Measurements from ENCODE around the gene PELI2.

The PELI2 gene

DNA sequence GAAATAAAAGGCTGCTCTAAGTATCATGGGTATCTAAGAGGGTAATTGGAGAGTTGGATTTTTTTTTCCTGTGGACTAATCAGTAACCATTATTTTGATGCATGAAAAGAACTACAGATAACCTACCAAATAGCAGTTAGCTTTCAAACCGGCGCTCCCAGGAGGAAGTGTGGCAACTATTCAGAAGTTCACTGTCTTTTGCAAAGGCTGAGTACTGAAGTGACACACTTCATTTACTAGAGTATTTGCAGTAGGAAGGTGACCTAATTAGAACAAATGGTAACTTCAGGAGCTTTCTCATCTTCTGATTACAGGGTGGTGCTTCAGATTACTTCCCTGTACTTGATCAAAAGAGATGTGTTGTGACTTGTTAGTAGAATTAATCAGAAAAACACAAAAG lies 87.7 kb downstream of the PELI2 start:
- H3K4me1 Mint-ChIP-seq, result peaks cover 19% of the 10 kb centered on the region
- TF ChIP-seq, protein P1, sequence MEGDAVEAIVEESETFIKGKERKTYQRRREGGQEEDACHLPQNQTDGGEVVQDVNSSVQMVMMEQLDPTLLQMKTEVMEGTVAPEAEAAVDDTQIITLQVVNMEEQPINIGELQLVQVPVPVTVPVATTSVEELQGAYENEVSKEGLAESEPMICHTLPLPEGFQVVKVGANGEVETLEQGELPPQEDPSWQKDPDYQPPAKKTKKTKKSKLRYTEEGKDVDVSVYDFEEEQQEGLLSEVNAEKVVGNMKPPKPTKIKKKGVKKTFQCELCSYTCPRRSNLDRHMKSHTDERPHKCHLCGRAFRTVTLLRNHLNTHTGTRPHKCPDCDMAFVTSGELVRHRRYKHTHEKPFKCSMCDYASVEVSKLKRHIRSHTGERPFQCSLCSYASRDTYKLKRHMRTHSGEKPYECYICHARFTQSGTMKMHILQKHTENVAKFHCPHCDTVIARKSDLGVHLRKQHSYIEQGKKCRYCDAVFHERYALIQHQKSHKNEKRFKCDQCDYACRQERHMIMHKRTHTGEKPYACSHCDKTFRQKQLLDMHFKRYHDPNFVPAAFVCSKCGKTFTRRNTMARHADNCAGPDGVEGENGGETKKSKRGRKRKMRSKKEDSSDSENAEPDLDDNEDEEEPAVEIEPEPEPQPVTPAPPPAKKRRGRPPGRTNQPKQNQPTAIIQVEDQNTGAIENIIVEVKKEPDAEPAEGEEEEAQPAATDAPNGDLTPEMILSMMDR (IDR thresholded peaks at IDR 0.05), result no peak
- no peaks in the 10 kb centered on the region for H3K9me3 Mint-ChIP-seq
- H3K4me3 Mint-ChIP-seq, result no peak overlapping the region
- H3K27ac Mint-ChIP-seq, result no peak overlapping the region
- no peaks in the 10 kb centered on the region for H3K36me3 Mint-ChIP-seq (ENCODE audit: low read depth)
- H3K27me3 Mint-ChIP-seq (ENCODE audit: low read depth, poor library complexity), result no peaks in the 10 kb centered on the region
- no peak for DNase-seq

DNA sequence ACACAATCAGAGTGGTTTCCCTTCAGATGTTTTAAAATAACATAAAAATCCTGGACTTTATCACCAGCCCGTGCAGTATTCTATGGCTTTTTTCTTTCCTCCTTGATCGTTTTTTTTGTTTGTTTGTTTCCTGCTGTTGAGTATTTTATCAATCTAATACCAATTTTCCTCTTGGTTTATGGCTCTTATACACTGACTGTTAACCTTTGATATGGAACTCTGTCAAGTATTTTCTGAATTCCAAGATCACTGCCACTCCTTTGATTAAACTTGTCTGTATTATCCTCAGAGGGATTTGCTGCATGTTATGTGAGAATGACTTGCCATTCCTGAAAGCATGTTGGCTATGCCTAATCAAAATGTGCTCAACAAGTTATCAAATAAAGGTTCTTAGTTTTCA lies 88.4 kb downstream of the PELI2 start:
- Mint-ChIP-seq H3K9me3 (no peaks in the 10 kb centered on the region), H3K27me3 (ENCODE audit: low read depth, poor library complexity) (no peaks in the 10 kb centered on the region), H3K27ac (no peak overlapping the region), H3K4me3 (no peak overlapping the region), H3K4me1 (peaks cover 26% of the 10 kb centered on the region), H3K36me3 (ENCODE audit: low read depth) (no peaks in the 10 kb centered on the region)
- DNase-seq, result no peak
- TF ChIP-seq, protein P1 (IDR thresholded peaks at IDR 0.05), result no peak

DNA sequence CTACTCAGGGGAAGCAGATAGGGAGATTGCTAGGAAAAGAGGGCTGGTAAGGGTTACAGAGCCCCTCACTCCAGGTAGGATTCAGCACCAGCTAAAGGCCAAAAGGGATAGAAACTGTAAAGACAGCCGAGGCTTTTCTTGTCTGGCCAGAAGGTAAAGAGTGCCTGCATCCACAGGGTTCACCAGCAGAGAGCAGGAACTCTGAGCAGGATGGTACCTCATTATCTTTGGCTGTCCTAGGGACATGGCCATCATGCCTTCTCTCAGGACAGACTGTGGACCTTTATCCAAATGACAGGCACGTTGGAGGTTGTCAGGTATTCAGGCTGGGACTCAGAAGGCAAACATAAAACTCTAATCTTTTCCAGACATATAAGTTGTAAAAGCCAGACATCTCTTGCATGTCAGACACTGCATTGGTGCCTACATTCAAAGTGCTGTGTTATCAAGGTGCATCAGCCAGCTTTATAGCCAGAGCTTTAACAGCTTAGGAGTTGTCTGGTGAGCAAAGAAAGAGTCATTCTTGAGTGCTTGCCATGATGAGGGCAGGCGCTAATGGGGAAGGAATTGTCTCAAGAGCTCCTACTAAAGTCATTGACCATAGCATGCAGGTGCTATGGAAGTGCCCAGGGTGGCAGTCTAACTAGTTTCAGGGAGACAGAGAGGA lies 89.5 kb downstream of the PELI2 start:
- no peaks in the 10 kb centered on the region for H3K9me3 Mint-ChIP-seq
- no peaks in the 10 kb centered on the region for H3K27me3 Mint-ChIP-seq (ENCODE audit: low read depth, poor library complexity)
- DNase-seq, result no peak
- H3K4me1 Mint-ChIP-seq, result peaks cover 37% of the 10 kb centered on the region
- TF ChIP-seq, protein P1 (IDR thresholded peaks at IDR 0.05), result no peak
- no peak overlapping the region for H3K4me3 Mint-ChIP-seq
- H3K36me3 Mint-ChIP-seq (ENCODE audit: low read depth), result no peaks in the 10 kb centered on the region
- H3K27ac Mint-ChIP-seq, result no peak overlapping the region

DNA sequence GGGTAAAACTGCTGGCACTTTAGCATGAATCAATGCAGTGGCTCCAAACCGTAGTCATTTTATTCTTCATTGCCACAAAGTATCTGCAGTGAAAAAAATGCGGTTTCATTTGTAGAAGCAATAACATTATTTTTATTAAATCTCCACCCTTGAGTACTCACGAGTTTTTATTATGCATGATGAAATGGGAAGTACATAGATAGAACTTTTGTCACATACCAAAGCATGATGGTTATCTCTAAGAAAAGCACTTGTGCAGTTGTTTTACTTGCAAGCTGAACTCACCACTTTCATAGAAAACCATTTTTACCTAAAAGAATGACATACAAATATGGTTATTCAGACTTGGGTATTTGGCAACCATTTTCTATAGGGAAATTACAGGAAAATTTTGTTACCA lies 90.3 kb downstream of the PELI2 start:
- TF ChIP-seq, protein P1 (IDR thresholded peaks at IDR 0.05), result no peak
- Mint-ChIP-seq H3K9me3 (no peaks in the 10 kb centered on the region), H3K27me3 (ENCODE audit: low read depth, poor library complexity) (no peaks in the 10 kb centered on the region), H3K4me1 (peaks cover 42% of the 10 kb centered on the region), H3K36me3 (ENCODE audit: low read depth) (no peaks in the 10 kb centered on the region), H3K4me3 (no peak overlapping the region), H3K27ac (no peak overlapping the region)
- no peak for DNase-seq

DNA sequence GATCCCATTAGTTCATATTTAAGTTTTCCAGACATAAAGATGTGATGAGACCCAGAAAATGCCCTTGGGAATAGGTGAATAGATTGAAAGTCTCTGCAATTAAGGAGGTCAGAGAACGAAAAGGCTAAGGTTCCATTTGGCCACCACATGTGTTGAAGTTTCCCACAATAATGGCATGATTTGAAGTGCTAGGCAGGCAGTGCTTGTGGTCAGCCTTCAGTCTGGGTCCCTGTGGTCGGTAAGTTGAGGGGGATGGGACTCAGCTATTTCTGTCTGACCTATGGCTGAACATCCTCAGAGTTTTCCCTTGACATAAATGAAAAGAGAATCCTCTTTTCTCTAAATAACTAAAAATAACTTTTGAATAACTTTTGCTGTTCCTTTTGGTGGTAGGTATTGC lies 92.4 kb downstream of the PELI2 start:
- no peak for DNase-seq
- Mint-ChIP-seq H3K36me3 (ENCODE audit: low read depth) (no peaks in the 10 kb centered on the region), H3K27me3 (ENCODE audit: low read depth, poor library complexity) (peaks cover 4% of the 10 kb centered on the region), H3K9me3 (no peaks in the 10 kb centered on the region), H3K27ac (no peak overlapping the region), H3K4me1 (peaks cover 43% of the 10 kb centered on the region), H3K4me3 (no peak overlapping the region)
- TF ChIP-seq, protein P1 (IDR thresholded peaks at IDR 0.05), result no peak

DNA sequence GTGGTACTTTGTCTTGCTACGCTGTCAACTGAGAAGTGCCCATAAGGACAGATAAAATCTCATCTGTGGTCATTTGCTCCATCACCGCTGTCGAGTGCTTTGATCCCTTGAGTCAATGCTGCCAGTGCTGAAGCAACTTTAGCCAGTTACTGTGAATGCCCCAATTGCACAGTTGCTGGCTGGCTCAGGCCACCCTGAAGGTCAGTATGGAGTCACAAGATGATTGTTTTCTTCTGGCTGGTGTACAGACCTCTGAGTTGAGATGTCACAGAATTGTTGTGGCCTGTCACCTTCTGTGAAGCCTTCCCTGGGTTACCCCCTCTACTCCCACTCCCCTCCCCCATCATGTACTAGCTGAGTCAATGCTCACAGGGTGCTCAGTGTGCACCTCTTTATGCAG lies 92.9 kb downstream of the PELI2 start:
- peaks cover 4% of the 10 kb centered on the region for H3K27me3 Mint-ChIP-seq (ENCODE audit: low read depth, poor library complexity)

More for the DNA sequence above, 92.9 kb downstream of the PELI2 start:
- no peak overlapping the region for H3K27ac Mint-ChIP-seq
- H3K36me3 Mint-ChIP-seq (ENCODE audit: low read depth), result no peaks in the 10 kb centered on the region
- no peak overlapping the region for H3K4me3 Mint-ChIP-seq
- peaks cover 43% of the 10 kb centered on the region for H3K4me1 Mint-ChIP-seq
- H3K9me3 Mint-ChIP-seq, result no peaks in the 10 kb centered on the region
- DNase-seq, result no peak
- TF ChIP-seq, protein P1 (IDR thresholded peaks at IDR 0.05), result no peak
